Liver (tissue), 3 donors: ENCODE results near the gene PRH2.

Source experiments
- ATF3 ChIP-seq: IDR thresholded peaks from 2 replicates; pipeline ENCODE4 v1.6.1; 2016; ENCODE audit warnings: antibody characterized with exemption
- CTCF ChIP-seq: fragments of 150-350 bp; IDR thresholded peaks from 2 replicates; pipeline ENCODE4 v1.5.1; 2017; ENCODE audit warnings: improper control_type of control experiment, low read depth, low read length; ENCODE audit not compliant: missing input control
- FOXA1 ChIP-seq: IDR thresholded peaks from 2 replicates; pipeline ENCODE4 v1.6.1; 2016; ENCODE audit warnings: antibody characterized with exemption
- GABPA ChIP-seq, 2 donors: IDR thresholded peaks in 1 of 2; conservative IDR thresholded peaks in 1 of 2; 2 replicates each; pipeline ENCODE4 v1.6.1; 2016; ENCODE audit warnings: antibody characterized with exemption in 2 of 2, mild to moderate bottlenecking in 1 of 2, moderate library complexity in 1 of 2
- JUND ChIP-seq, 2 donors: IDR thresholded peaks; 2 replicates each; pipeline ENCODE4 v1.6.1; 2016; ENCODE audit warnings: antibody characterized with exemption in 2 of 2
- MAX ChIP-seq: IDR thresholded peaks from 2 replicates; pipeline ENCODE4 v1.6.1; 2016; ENCODE audit warnings: antibody characterized with exemption
- NR2F2 ChIP-seq: IDR thresholded peaks from 2 replicates; pipeline ENCODE4 v1.6.1; 2016; ENCODE audit warnings: antibody characterized with exemption
- RAD21 ChIP-seq, 2 donors: IDR thresholded peaks; 2 replicates each; pipeline ENCODE4 v1.6.1; 2016; ENCODE audit warnings: antibody characterized with exemption in 2 of 2, mild to moderate bottlenecking in 2 of 2
- REST ChIP-seq: IDR thresholded peaks from 2 replicates; pipeline ENCODE4 v1.6.1; 2016; ENCODE audit warnings: antibody characterized with exemption, mild to moderate bottlenecking
- SP1 ChIP-seq: IDR thresholded peaks from 2 replicates; pipeline ENCODE4 v1.6.1; 2018; ENCODE audit warnings: antibody characterized with exemption, mild to moderate bottlenecking
- YY1 ChIP-seq: IDR thresholded peaks from 2 replicates; pipeline ENCODE4 v1.6.1; 2016; ENCODE audit warnings: antibody characterized with exemption, mild to moderate bottlenecking
- ZBTB33 ChIP-seq: IDR thresholded peaks from 2 replicates; pipeline ENCODE4 v1.6.1; 2016; ENCODE audit warnings: antibody characterized with exemption
- donor health status: healthy.
- donor health status: healthy.

- TF ChIP-seq CTCF: no peak
- TF ChIP-seq NR2F2: no peak
- no peak for TF ChIP-seq YY1
- no peak for TF ChIP-seq ATF3
- no peak for TF ChIP-seq MAX
- TF ChIP-seq REST: no peak
- TF ChIP-seq SP1: no peak
- TF ChIP-seq JUND (IDR thresholded peaks at IDR 0.05): no peak
- no peak for TF ChIP-seq GABPA (IDR thresholded peaks at IDR 0.05 in 1 of 2, conservative IDR thresholded peaks at IDR 0.05 in 1 of 2)
- TF ChIP-seq ZBTB33: no peak
- no peak for TF ChIP-seq FOXA1
- TF ChIP-seq RAD21 (IDR thresholded peaks at IDR 0.05): no peak
These were observed 37.3 kb downstream of the PRH2 start for GRCh38 chr12:10966314-10966713.
